H1 (cell line): ENCODE data around the gene GLYATL3. TPM values are rescaled to one million over a fixed set of nuclear protein-coding genes. Genes with fewer than 3 reads are reported as not detected.

Experiments used
- CTCF ChIA-PET: fragments of 300-600 bp; sonication (Branson Sonifier 250); formaldehyde crosslinking; loops from one replicate; lab custom pipeline; 2021; ENCODE audit not compliant: partially characterized antibody; lab: Charles Lee
- POLR2A ChIA-PET: fragments of 300-600 bp; sonication (Branson Sonifier 250); formaldehyde crosslinking; loops from one replicate; lab custom pipeline; 2021; ENCODE audit warnings: inconsistent platforms; ENCODE audit not compliant: partially characterized antibody; lab: Charles Lee
- DNase-seq, 2 experiments: peaks; one replicate each; pipeline versions ENCODE4 v3.0.0 to v3.0.0-alpha.2; 2010 to 2022; ENCODE audit warnings: low spot score in 2 of 2, low read depth in 1 of 2, mixed read lengths in 1 of 2
- FAIRE-seq: peaks from 2 replicates; lab custom pipeline; 2011; peaks lifted over from hg19 to GRCh38; lab: Jason Lieb, UNC
- H2AFZ ChIP-seq: 2 replicates; pipeline ENCODE4 v1.8.1; 2012; ENCODE audit warnings: low read length, inconsistent platforms
- H2AK5ac ChIP-seq: 2 replicates; pipeline ENCODE4 v1.6.1; 2013; ENCODE audit warnings: low read depth, low read length
- H2BK120ac ChIP-seq: replicated peaks from 2 replicates; pipeline ENCODE3; 2013; ENCODE audit warnings: low read depth, low read length, inconsistent platforms
- H2BK12ac ChIP-seq: 2 replicates; pipeline ENCODE4 v1.6.1; 2013; ENCODE audit warnings: low read depth, low read length
- H2BK15ac ChIP-seq: 2 replicates; pipeline ENCODE4 v1.6.1; 2013; ENCODE audit warnings: low read length
- H2BK20ac ChIP-seq: 2 replicates; pipeline ENCODE4 v1.6.1; 2013; ENCODE audit warnings: low read length
- H2BK5ac ChIP-seq: 2 replicates; pipeline ENCODE4 v1.6.1; 2013; ENCODE audit warnings: low read depth, low read length
- H3K14ac ChIP-seq: 2 replicates; pipeline ENCODE4 v1.6.1; 2013; ENCODE audit warnings: inconsistent platforms; ENCODE audit not compliant: insufficient read length
- H3K18ac ChIP-seq: 2 replicates; pipeline ENCODE4 v1.6.1; 2013; ENCODE audit warnings: low read length; ENCODE audit errors: extremely low read depth
- H3K23ac ChIP-seq: 2 replicates; pipeline ENCODE4 v1.6.1; 2013; ENCODE audit warnings: inconsistent platforms; ENCODE audit not compliant: insufficient read length
- H3K23me2 ChIP-seq: 2 replicates; pipeline ENCODE4 v1.6.1; 2013; ENCODE audit warnings: low read depth, low read length
- H3K27ac ChIP-seq: 2 replicates; pipeline ENCODE4 v1.6.1; 2011; ENCODE audit warnings: low read depth, low read length, inconsistent platforms
- H3K27me3 ChIP-seq, 4 experiments: replicated peaks in 1 of 4; 1 replicate in 1 of 4; 2 replicates in 3 of 4; pipeline versions ENCODE4 v1.6.1 to v1.8.1; 2011 to 2013; ENCODE audit warnings: low read length in 3 of 4, mild to moderate bottlenecking in 3 of 4, inconsistent platforms in 2 of 4, mixed read lengths in 2 of 4, moderate library complexity in 1 of 4; ENCODE audit not compliant: control insufficient read depth in 3 of 4, insufficient read depth in 3 of 4; ENCODE audit errors: extremely low read depth in 1 of 4
- H3K36me3 ChIP-seq, 4 experiments: 2 replicates each; pipeline versions ENCODE4 v1.6.1 to v1.8.1; 2011 to 2013; ENCODE audit warnings: mild to moderate bottlenecking in 4 of 4, low read length in 3 of 4, moderate library complexity in 2 of 4, control low read depth in 1 of 4, inconsistent platforms in 1 of 4; ENCODE audit not compliant: insufficient read depth in 4 of 4, control insufficient read depth in 2 of 4
- H3K4ac ChIP-seq: replicated peaks from 2 replicates; pipeline ENCODE3; 2013; ENCODE audit warnings: low read length, low read depth, mixed read lengths, inconsistent platforms; ENCODE audit not compliant: insufficient read length
- H3K4me1 ChIP-seq, 4 experiments: replicated peaks in 1 of 4; 1 replicate in 1 of 4; 2 replicates in 3 of 4; pipeline versions ENCODE4 v1.6.1 to v1.8.1; 2011 to 2013; ENCODE audit warnings: low read length in 3 of 4, inconsistent platforms in 2 of 4, mixed read lengths in 1 of 4; ENCODE audit not compliant: insufficient read depth in 4 of 4, control insufficient read depth in 3 of 4
- H3K4me2 ChIP-seq, 2 experiments: 2 replicates each; pipeline versions ENCODE4 v1.6.1 to v1.8.1; 2011 to 2013; ENCODE audit warnings: low read depth in 2 of 2, low read length in 2 of 2, control low read depth in 1 of 2, inconsistent platforms in 1 of 2, mild to moderate bottlenecking in 1 of 2; ENCODE audit not compliant: insufficient read depth in 1 of 2
- H3K4me3 ChIP-seq, 4 experiments: fragments of 200-600, 300-600 bp in 1 of 4; sonication (generic), shearing (Covaris generic), sonication (Bioruptor Twin) in 1 of 4; 2 replicates each; pipeline versions ENCODE4 v1.5.1 to v1.8.1; 2011 to 2016; ENCODE audit warnings: low read length in 4 of 4, low read depth in 3 of 4, control low read depth in 2 of 4, inconsistent platforms in 2 of 4, mild to moderate bottlenecking in 2 of 4, mixed read lengths in 1 of 4, moderate library complexity in 1 of 4; ENCODE audit not compliant: insufficient read depth in 2 of 4; ENCODE audit errors: extremely low read depth in 1 of 4
- H3K56ac ChIP-seq: replicated peaks from 2 replicates; pipeline ENCODE3; 2013; ENCODE audit warnings: low read depth, mild to moderate bottlenecking, mixed read lengths, low read length, inconsistent platforms; ENCODE audit not compliant: insufficient read length
- H3K79me1 ChIP-seq: 2 replicates; pipeline ENCODE4 v1.6.1; 2013; ENCODE audit warnings: low read depth, low read length, control low read depth
- H3K79me2 ChIP-seq, 2 experiments: 2 replicates each; pipeline versions ENCODE4 v1.6.1 to v1.8.1; 2012 to 2013; ENCODE audit warnings: low read length in 2 of 2, mild to moderate bottlenecking in 2 of 2, inconsistent platforms in 1 of 2; ENCODE audit not compliant: insufficient read depth in 2 of 2, control insufficient read depth in 1 of 2
- H3K9ac ChIP-seq, 4 experiments: replicated peaks in 1 of 4; 1 replicate in 1 of 4; 2 replicates in 3 of 4; pipeline versions ENCODE4 v1.6.1 to v1.8.1; 2011 to 2013; ENCODE audit warnings: low read depth in 3 of 4, low read length in 3 of 4, control low read depth in 2 of 4, mild to moderate bottlenecking in 2 of 4, moderate library complexity in 2 of 4, inconsistent platforms in 1 of 4; ENCODE audit errors: extremely low read depth in 1 of 4
- H3K9me3 ChIP-seq, 2 experiments: 2 replicates each; pipeline versions ENCODE4 v1.6.1 to v1.8.1; 2012 to 2013; ENCODE audit warnings: mild to moderate bottlenecking in 2 of 2, moderate library complexity in 2 of 2, control low read depth in 1 of 2, inconsistent platforms in 1 of 2, low read depth in 1 of 2, low read length in 1 of 2, mixed read lengths in 1 of 2; ENCODE audit not compliant: insufficient read depth in 2 of 2
- H4K20me1 ChIP-seq, 2 experiments: replicated peaks in 1 of 2; 2 replicates each; pipeline versions ENCODE3 to v1.8.1; 2011 to 2013; ENCODE audit warnings: inconsistent platforms in 2 of 2, low read length in 2 of 2, mild to moderate bottlenecking in 1 of 2; ENCODE audit not compliant: insufficient read depth in 2 of 2, control insufficient read depth in 1 of 2
- H4K5ac ChIP-seq: 2 replicates; pipeline ENCODE4 v1.6.1; 2013; ENCODE audit warnings: low read length, low read depth, mixed read lengths, inconsistent platforms; ENCODE audit not compliant: insufficient read length
- H4K8ac ChIP-seq: 2 replicates; pipeline ENCODE4 v1.8.0; 2013; ENCODE audit warnings: mild to moderate bottlenecking, moderate library complexity, low read length, inconsistent platforms; ENCODE audit not compliant: insufficient read depth; ENCODE audit errors: extremely low read depth
- H4K91ac ChIP-seq: replicated peaks from 2 replicates; pipeline ENCODE3; 2013; ENCODE audit warnings: low read length, mixed read lengths, inconsistent platforms; ENCODE audit not compliant: insufficient read length
- CEBPB ChIP-seq: IDR thresholded peaks from 2 replicates; pipeline ENCODE4 v1.6.1; 2012; ENCODE audit warnings: low read depth, low read length
- EGR1 ChIP-seq: IDR thresholded peaks from 2 replicates; pipeline ENCODE4 v1.6.1; 2011; ENCODE audit warnings: low read depth, low read length, borderline replicate concordance
- HDAC6 ChIP-seq: IDR thresholded peaks from one replicate; pipeline ENCODE4 v1.7.1; 2012; ENCODE audit warnings: low read depth, mild to moderate bottlenecking, inconsistent platforms, low read length, moderate library complexity
- RFX5 ChIP-seq: IDR thresholded peaks from 2 replicates; pipeline ENCODE4 v1.6.1; 2011; ENCODE audit warnings: low read depth, low read length, improper control_type of control experiment, borderline replicate concordance
- SIRT6 ChIP-seq: IDR thresholded peaks from one replicate; pipeline ENCODE4 v1.7.1; 2012; ENCODE audit warnings: low read length, inconsistent platforms
- TBP ChIP-seq: IDR thresholded peaks from 2 replicates; pipeline ENCODE4 v1.6.1; 2011; ENCODE audit warnings: low read depth, low read length, improper control_type of control experiment
- YY1 ChIP-seq: IDR thresholded peaks from 2 replicates; pipeline ENCODE4 v1.6.1; 2011; ENCODE audit warnings: low read depth, mild to moderate bottlenecking, low read length
- WGBS, 2 experiments: shearing (Covaris generic) in 1 of 2; methylation state at CpG; one replicate each; pipeline versions ENCODE4 v1.1.6 to v1.1.7; 2013 to 2015; ENCODE audit warnings: low lambda C conversion rate in 2 of 2, mixed read lengths in 2 of 2, inconsistent platforms in 1 of 2, low coverage in 1 of 2, missing lambda C conversion rate in 1 of 2; ENCODE audit not compliant: insufficient replicate concordance in 2 of 2, insufficient coverage in 1 of 2, insufficient read length in 1 of 2; ENCODE audit errors: extremely low coverage in 1 of 2, missing lambda C conversion rate in 1 of 2; 5-methylcytosine and 5-hydroxymethylcytosine counted together
- polyA plus RNA-seq, 7 experiments: library from polyadenylated mRNA; depleted of rRNA in 3 of 7; stranded (reverse) in 5 of 7; unstranded in 2 of 7; fragments of >200 nt in 5 of 7; fragments of 200-250 nt in 2 of 7; gene quantifications; 1 replicate in 5 of 7; 2 replicates in 1 of 7; 4 replicates in 1 of 7; pipeline versions ENCODE4 v1.2.1 to v1.2.3, GENCODE V29; 2011 to 2013; ENCODE audit warnings: missing spikeins in 2 of 7, mixed read lengths in 2 of 7
- total RNA-seq: library from RNA; stranded (reverse); fragmentation: NEBNext Ultra II Directional; extraction: Animal tissue kit (Norgen Biotek cat#: 25700); gene quantifications from 2 replicates; pipeline ENCODE4 v1.2.1, GENCODE V29; 2021

The GLYATL3 gene
- total and polyA plus RNA-seq, 2 of the 8 experiments (the other 6 are each of a cell fraction or from before 2014, with no cell fraction given) = not detected

- H3K23me2 ChIP-seq = no peaks in the 10 kb centered on the region
- no peak for DNase-seq
- TF ChIP-seq SIRT6 = no peak
- no peak for TF ChIP-seq HDAC6
- peak; percentile 45; the same call in 1 of the 2 replicates for TF ChIP-seq CEBPB
- no peak for TF ChIP-seq EGR1
- no peak for TF ChIP-seq TBP
- no peak for TF ChIP-seq YY1
- no peak for TF ChIP-seq RFX5
- H3K79me2 ChIP-seq = no peaks in the 10 kb centered on the region
- H2BK20ac ChIP-seq = no peak overlapping the region
- no peaks in the 10 kb centered on the region for H3K79me1 ChIP-seq
- H3K36me3 ChIP-seq = no peaks in the 10 kb centered on the region
- H4K20me1 ChIP-seq = no peaks in the 10 kb centered on the region
- peaks cover 0 to 7% (median 2%) of the 10 kb centered on the region in 4 experiments; a peak in 2 of 7 replicates for H3K4me1 ChIP-seq
- no peak overlapping the region for H3K4me3 ChIP-seq
- no peak overlapping the region for H3K14ac ChIP-seq
- no peak overlapping the region for H3K27ac ChIP-seq
- H3K18ac ChIP-seq = no peak overlapping the region
- no peak overlapping the region for H3K23ac ChIP-seq
- no peak overlapping the region for H2AK5ac ChIP-seq
- no peak overlapping the region for H3K4me2 ChIP-seq
- CTCF ChIA-PET = no interaction called here
- peak overlapping the region; percentile 85; the same call in 1 of the 2 replicates for H2AFZ ChIP-seq
- H2BK12ac ChIP-seq = no peak overlapping the region
- no peak overlapping the region for H4K8ac ChIP-seq
- FAIRE-seq = no peak
- H3K4ac ChIP-seq = no peak overlapping the region
- POLR2A ChIA-PET = no interaction called here
- no peaks in the 10 kb centered on the region for H3K9me3 ChIP-seq
- H2BK15ac ChIP-seq = no peak overlapping the region
- H4K91ac ChIP-seq = peak overlapping the region; percentile 26
- H4K5ac ChIP-seq = peak overlapping the region; percentile 27
- no peak overlapping the region for H2BK120ac ChIP-seq
- no peaks in the 10 kb centered on the region for H3K27me3 ChIP-seq
- no peak overlapping the region for H3K56ac ChIP-seq
- no peak overlapping the region for H3K9ac ChIP-seq
- H2BK5ac ChIP-seq = no peak overlapping the region
- 48% methylated on average over 1 of the region's 1 CpG; no CpG with 5 or more reads in 1 of the 2 experiments for WGBS, 2 experiments
Observed at GRCh38 chr6:49527320-49527719, 27.6 kb downstream of the GLYATL3 start.
